HepG2 (cell line): ENCODE data around the gene LYSMD1. TPM values are rescaled to one million over a fixed set of nuclear protein-coding genes. Genes with fewer than 3 reads are reported as not detected.

ENCODE experiments used
- ATAC-seq: fragments of 200-7000 bp; cut with Tn5 transposase; 3 replicates; pipeline ENCODE4 v1.9.1; 2020; ENCODE audit warnings: mild to moderate bottlenecking, moderate library complexity
- BruUV-seq: library from RNA; stranded (reverse); fragments of 400-500 nt; replicated peaks from 2 replicates; lab custom pipeline; 2021; lab: Mats Ljungman, UMichigan
- CTCF ChIA-PET: fragments of 300-600 bp; formaldehyde crosslinking; extraction: SDS; loops from one replicate; lab custom pipeline; 2021; ENCODE audit warnings: low total read pairs, inconsistent platforms, low intra/inter-chr PET ratio; lab: Yijun Ruan, JAX
- POLR2A ChIA-PET: fragments of 350-600 bp; sonication (Branson Sonifier 250); formaldehyde crosslinking; loops from one replicate; lab custom pipeline; 2020; ENCODE audit warnings: antibody characterized with exemption, inconsistent platforms; lab: Yijun Ruan, JAX
- DNase-seq: peaks from one replicate; pipeline ENCODE4 v3.0.0-alpha.2; 2015; ENCODE audit warnings: low spot score
- FAIRE-seq: peaks from 3 replicates; lab custom pipeline; 2011; peaks lifted over from hg19 to GRCh38; lab: Jason Lieb, UNC
- H2AFZ ChIP-seq: one replicate; pipeline ENCODE4 v1.6.1; 2011; ENCODE audit warnings: low read length, inconsistent platforms
- H3K27ac ChIP-seq: fragments of 300-600 bp; 3 replicates; pipeline ENCODE4 v1.8.0; 2011; ENCODE audit warnings: mixed run types, mild to moderate bottlenecking, mixed read lengths, low read length, inconsistent platforms; ENCODE audit not compliant: insufficient read depth; ENCODE audit errors: extremely low read length
- H3K27me3 ChIP-seq, 2 experiments: fragments of 200-600 bp in 1 of 2; 2 replicates in 1 of 2; 3 replicates in 1 of 2; pipeline versions ENCODE4 v1.6.0 to v1.8.0; 2011; ENCODE audit warnings: low read length in 2 of 2, mild to moderate bottlenecking in 2 of 2, moderate library complexity in 2 of 2, inconsistent platforms in 1 of 2; ENCODE audit not compliant: insufficient read depth in 2 of 2, control insufficient read depth in 1 of 2
- H3K36me3 ChIP-seq, 2 experiments: fragments of 200-600 bp in 1 of 2; replicated peaks in 1 of 2; 2 replicates in 1 of 2; 3 replicates in 1 of 2; pipeline versions ENCODE4 v1.5.1 to v1.8.0; 2011; ENCODE audit warnings: low read length in 2 of 2, inconsistent platforms in 1 of 2; ENCODE audit not compliant: insufficient read depth in 2 of 2, control insufficient read depth in 1 of 2
- H3K4me1 ChIP-seq: 2 replicates; pipeline ENCODE4 v1.5.1; 2012; ENCODE audit warnings: low read length, inconsistent platforms; ENCODE audit not compliant: insufficient read depth
- H3K4me2 ChIP-seq: 2 replicates; pipeline ENCODE4 v1.6.0; 2011; ENCODE audit warnings: low read depth, low read length, inconsistent platforms
- H3K4me3 ChIP-seq, 3 experiments: fragments of 200-600 bp in 1 of 3; sonication (generic), shearing (Covaris generic) in 1 of 3; replicated peaks in 1 of 3; 2 replicates each; pipeline ENCODE4 v1.5.1; 2011 to 2016; ENCODE audit warnings: low read length in 3 of 3, inconsistent platforms in 2 of 3, low read depth in 2 of 3, mild to moderate bottlenecking in 2 of 3, control low read depth in 1 of 3, mixed read lengths in 1 of 3; ENCODE audit not compliant: insufficient read depth in 1 of 3
- H3K79me2 ChIP-seq: one replicate; pipeline ENCODE4 v1.6.1; 2011; ENCODE audit warnings: low read length, inconsistent platforms; ENCODE audit not compliant: insufficient read depth
- H3K9ac ChIP-seq: 2 replicates; pipeline ENCODE4 v1.6.0; 2011; ENCODE audit warnings: mild to moderate bottlenecking, low read depth, low read length, inconsistent platforms; ENCODE audit not compliant: insufficient read depth
- H3K9me3 ChIP-seq: 2 replicates; pipeline ENCODE4 v1.5.1; 2012; ENCODE audit warnings: mild to moderate bottlenecking, low read length
- H4K20me1 ChIP-seq: 2 replicates; pipeline ENCODE4 v1.6.0; 2011; ENCODE audit warnings: inconsistent platforms, mild to moderate bottlenecking, low read length, moderate library complexity; ENCODE audit not compliant: insufficient read depth
- ARNTL ChIP-seq: sonication (generic); formaldehyde crosslinking; IDR thresholded peaks from 2 replicates; pipeline ENCODE4 v1.4.0; 2020; ENCODE audit warnings: mild to moderate bottlenecking, missing genetic modification reagents
- BORCS8-MEF2B ChIP-seq: sonication (generic); formaldehyde crosslinking; IDR thresholded peaks from 2 replicates; pipeline ENCODE4 v1.8.0; 2022; ENCODE audit warnings: mild to moderate bottlenecking, missing genetic modification reagents
- EP300 ChIP-seq, 3 experiments: sonication (generic) in 1 of 3; formaldehyde crosslinking in 1 of 3; IDR thresholded peaks; 2 replicates each; pipeline versions ENCODE4 v1.5.1 to v1.6.1; 2011 to 2020; ENCODE audit warnings: low read depth in 2 of 3, low read length in 2 of 3, borderline replicate concordance in 1 of 3, improper control_type of control experiment in 1 of 3, mild to moderate bottlenecking in 1 of 3, missing genetic modification reagents in 1 of 3, moderate library complexity in 1 of 3
- GTF3A ChIP-seq: sonication (generic); formaldehyde crosslinking; conservative IDR thresholded peaks from 2 replicates; pipeline ENCODE4 v1.4.0; 2020; ENCODE audit warnings: mild to moderate bottlenecking, missing genetic modification reagents
- HOXA3 ChIP-seq: sonication (generic); formaldehyde crosslinking; IDR thresholded peaks from 2 replicates; pipeline ENCODE4 v1.5.0; 2020; ENCODE audit warnings: missing genetic modification reagents
- MBD4 ChIP-seq: IDR thresholded peaks from 2 replicates; pipeline ENCODE4 v1.6.1; 2012; ENCODE audit warnings: low read length, inconsistent platforms, borderline replicate concordance
- STAT5B ChIP-seq: sonication (generic); formaldehyde crosslinking; IDR thresholded peaks from 2 replicates; pipeline ENCODE4 v1.4.0; 2020; ENCODE audit warnings: missing genetic modification reagents
- ZBTB38 ChIP-seq: sonication (generic); formaldehyde crosslinking; IDR thresholded peaks from 2 replicates; pipeline ENCODE4 v1.5.1; 2020; ENCODE audit warnings: mild to moderate bottlenecking, missing genetic modification reagents
- ZFP36 ChIP-seq: fragments of 150-350 bp; IDR thresholded peaks from 2 replicates; pipeline ENCODE4 v1.6.1; 2018; ENCODE audit warnings: borderline replicate concordance, low read length, low read depth; ENCODE audit not compliant: partially characterized antibody
- ZNF260 ChIP-seq: sonication (generic); formaldehyde crosslinking; IDR thresholded peaks from 2 replicates; pipeline ENCODE4 v1.4.0; 2020; ENCODE audit warnings: missing genetic modification reagents, low read depth, mild to moderate bottlenecking, borderline replicate concordance
- ZSCAN25 ChIP-seq: sonication (generic); formaldehyde crosslinking; IDR thresholded peaks from 2 replicates; pipeline ENCODE4 v1.8.0; 2022; ENCODE audit warnings: mild to moderate bottlenecking, missing genetic modification reagents
- ZSCAN31 ChIP-seq: sonication (generic); formaldehyde crosslinking; IDR thresholded peaks from 2 replicates; pipeline ENCODE4 v1.5.0; 2020; ENCODE audit warnings: low read depth, mild to moderate bottlenecking, missing genetic modification reagents
- WGBS: methylation state at CpG from one replicate; pipeline ENCODE4 v1.1.6; 2017; ENCODE audit warnings: low lambda C conversion rate; 5-methylcytosine and 5-hydroxymethylcytosine counted together
- in situ Hi-C: cut with HindIII; loops from 2 replicates; pipeline ENCODE4 v1.10.0; 2017; ENCODE audit warnings: low pct_unique_long_range_greater_than_20kb; ENCODE audit not compliant: extremely low pct_ligation_motif_present
- intact Hi-C: fragments of 100-400 bp; cut with micrococcal nuclease; formaldehyde crosslinking; loops from one replicate; pipeline ENCODE4 v1.10.0; 2022; ENCODE audit not compliant: unreplicated experiment
- polyA plus RNA-seq, 8 experiments: library from polyadenylated mRNA; depleted of rRNA in 3 of 8; stranded (reverse) in 7 of 8; unstranded in 1 of 8; fragments of >200 nt; fragmentation: Illumina TruSeq in 4 of 8; extraction: Trizol in 4 of 8; gene quantifications; 2 replicates each; pipeline versions ENCODE4 v1.2.1 to v1.2.3, GENCODE V29; 2011 to 2016; ENCODE audit warnings: low read depth in 4 of 8, missing spikeins in 1 of 8, mixed read lengths in 1 of 8; ENCODE audit not compliant: insufficient read depth in 1 of 8
- total RNA-seq, 5 experiments: library from RNA; depleted of rRNA; stranded (reverse); fragments of >200 nt; fragmentation: Illumina TruSeq; extraction: Trizol; gene quantifications; 2 replicates each; pipeline ENCODE4 v1.2.3, GENCODE V29; 2016; ENCODE audit warnings: low read depth in 1 of 5
- TF ChIP-seq, protein P1 (sequence below): sonication (generic); formaldehyde crosslinking; IDR thresholded peaks from 2 replicates; pipeline ENCODE4 v1.5.1; 2020; ENCODE audit warnings: missing genetic modification reagents, mild to moderate bottlenecking, borderline replicate concordance
- TF ChIP-seq, protein P2 (sequence below): sonication (generic); formaldehyde crosslinking; IDR thresholded peaks from 2 replicates; pipeline ENCODE4 v1.4.0; 2020; ENCODE audit warnings: missing genetic modification reagents
- TF ChIP-seq, protein P3 (sequence below): sonication (generic); formaldehyde crosslinking; IDR thresholded peaks from 2 replicates; pipeline ENCODE4 v1.8.1; 2023; ENCODE audit warnings: mild to moderate bottlenecking, missing genetic modification reagents, borderline replicate concordance
- TF ChIP-seq, protein P4 (sequence below): sonication (generic); formaldehyde crosslinking; IDR thresholded peaks from 2 replicates; pipeline ENCODE4 v1.5.1; 2020; ENCODE audit warnings: mild to moderate bottlenecking, missing genetic modification reagents

LYSMD1 gene
- total and polyA plus RNA-seq, 2 of the 13 experiments (the other 11 are each of a cell fraction or from before 2014, with no cell fraction given) = 3.8 to 4.8 TPM

DNA sequence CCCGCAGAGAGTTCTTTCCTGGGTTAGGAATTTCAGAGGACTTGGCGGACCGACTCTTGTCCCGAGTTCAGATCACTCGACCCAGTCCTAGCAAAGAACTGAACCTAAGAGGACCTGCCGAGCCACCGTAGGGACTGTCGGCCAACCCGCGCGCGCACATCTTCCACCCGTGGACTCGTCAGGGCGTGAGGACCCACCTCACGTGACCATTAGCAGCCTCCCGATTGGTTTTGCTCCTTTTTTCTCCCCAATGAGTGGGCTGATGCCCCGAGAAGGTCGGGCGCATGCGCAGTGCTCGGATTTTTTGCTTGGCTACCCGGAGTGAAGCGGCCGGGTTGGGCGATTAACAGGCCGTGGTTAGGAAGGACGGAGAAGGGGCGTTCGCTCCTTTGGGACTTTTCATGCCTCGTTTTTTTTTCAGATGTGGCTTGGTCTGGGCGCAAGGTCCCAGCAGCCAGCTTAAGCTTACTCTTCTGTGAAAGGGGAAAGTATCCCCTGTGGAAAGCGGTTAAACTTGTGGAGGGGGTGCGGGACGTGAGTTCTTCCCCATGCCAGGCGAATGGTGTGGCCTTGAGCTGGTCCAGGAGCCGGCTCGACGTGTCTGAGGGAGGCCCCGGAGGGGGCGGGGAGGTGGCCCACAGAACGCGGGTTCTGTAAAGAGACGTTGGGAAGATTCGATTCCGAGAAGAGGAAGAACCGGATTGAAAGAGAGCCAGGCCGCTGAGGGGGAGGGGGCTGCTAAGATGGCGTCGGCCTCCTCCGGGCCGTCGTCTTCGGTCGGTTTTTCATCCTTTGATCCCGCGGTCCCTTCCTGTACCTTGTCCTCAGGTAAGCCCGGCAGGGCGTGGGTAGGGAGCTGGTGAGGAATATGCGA is 32.8 kb upstream of the LYSMD1 start, which contains the start of gene PIP5K1A:
PIP5K1A (plus strand) TSS at position 299 of the 874 bp plus-strand sequence; CDS start at position 744, 445 bp downstream.
- H3K79me2 ChIP-seq = peaks cover 45% of the 10 kb centered on the region
- H3K4me3 ChIP-seq = peak within 1 kb of the TSS; percentile 87 to 95 (median 94)
- H3K9me3 ChIP-seq = no peaks in the 10 kb centered on the region
- under 1% methylated on average over 43 of the region's 60 CpGs for WGBS
- peaks cover 18% of the 10 kb centered on the region for H4K20me1 ChIP-seq
- peak within 1 kb of the TSS; percentile 93 for H3K27ac ChIP-seq
- ChIA-PET CTCF (no interaction called here), POLR2A (interaction anchor here (0.7 to 4.0 kb wide), 6 partner anchors 9 to 457 kb away, joined by 3 to 12 read pairs (median 5); partner anchors contain the start of genes LYSMD1, PI4KB, PSMD4 and SCNM1)
- intact Hi-C loops (loop anchor here (1.0 to 5.0 kb wide), 2 partner anchors 83 to 149 kb away; partner anchors contain the start of gene RFX5), in situ Hi-C loops (no loop called here)
- ATAC-seq (peak; percentile 76), DNase-seq (peak; percentile 97), FAIRE-seq (peak; percentile 87)
- no peaks in the 10 kb centered on the region; a peak in 1 of 5 replicates for H3K27me3 ChIP-seq
- TSS peak; percentile 62 for BruUV-seq
- H3K4me1 ChIP-seq = peaks cover 34% of the 10 kb centered on the region
- H3K9ac ChIP-seq = peak within 1 kb of the TSS; percentile 89
- peaks cover 3 to 14% of the 10 kb centered on the region in 2 experiments; a peak in 4 of 5 replicates for H3K36me3 ChIP-seq
- H3K4me2 ChIP-seq = peak within 1 kb of the TSS; percentile 87
- no peak within 1 kb of the TSS for H2AFZ ChIP-seq
- TF ChIP-seq ZFP36 = no peak
- TF ChIP-seq, protein P1, sequence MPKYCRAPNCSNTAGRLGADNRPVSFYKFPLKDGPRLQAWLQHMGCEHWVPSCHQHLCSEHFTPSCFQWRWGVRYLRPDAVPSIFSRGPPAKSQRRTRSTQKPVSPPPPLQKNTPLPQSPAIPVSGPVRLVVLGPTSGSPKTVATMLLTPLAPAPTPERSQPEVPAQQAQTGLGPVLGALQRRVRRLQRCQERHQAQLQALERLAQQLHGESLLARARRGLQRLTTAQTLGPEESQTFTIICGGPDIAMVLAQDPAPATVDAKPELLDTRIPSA (CRISPR knock-in tag) = no peak
- TF ChIP-seq ARNTL (CRISPR knock-in tag) = 0 out of 2 replicates have a peak, but pooled peaks have one; percentile 17
- TF ChIP-seq, protein P2, sequence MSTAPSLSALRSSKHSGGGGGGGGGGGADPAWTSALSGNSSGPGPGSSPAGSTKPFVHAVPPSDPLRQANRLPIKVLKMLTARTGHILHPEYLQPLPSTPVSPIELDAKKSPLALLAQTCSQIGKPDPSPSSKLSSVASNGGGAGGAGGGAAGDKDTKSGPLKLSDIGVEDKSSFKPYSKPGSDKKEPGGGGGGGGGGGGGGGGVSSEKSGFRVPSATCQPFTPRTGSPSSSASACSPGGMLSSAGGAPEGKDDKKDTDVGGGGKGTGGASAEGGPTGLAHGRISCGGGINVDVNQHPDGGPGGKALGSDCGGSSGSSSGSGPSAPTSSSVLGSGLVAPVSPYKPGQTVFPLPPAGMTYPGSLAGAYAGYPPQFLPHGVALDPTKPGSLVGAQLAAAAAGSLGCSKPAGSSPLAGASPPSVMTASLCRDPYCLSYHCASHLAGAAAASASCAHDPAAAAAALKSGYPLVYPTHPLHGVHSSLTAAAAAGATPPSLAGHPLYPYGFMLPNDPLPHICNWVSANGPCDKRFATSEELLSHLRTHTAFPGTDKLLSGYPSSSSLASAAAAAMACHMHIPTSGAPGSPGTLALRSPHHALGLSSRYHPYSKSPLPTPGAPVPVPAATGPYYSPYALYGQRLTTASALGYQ = no peak
- peak; percentile 79 for TF ChIP-seq HOXA3 (CRISPR knock-in tag)
- TF ChIP-seq GTF3A = 0 out of 2 replicates have a peak, but pooled peaks have one; percentile 20
- TF ChIP-seq, protein P3, sequence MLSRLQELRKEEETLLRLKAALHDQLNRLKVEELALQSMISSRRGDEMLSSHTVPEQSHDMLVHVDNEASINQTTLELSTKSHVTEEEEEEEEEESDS (CRISPR knock-in tag) = 0 out of 2 replicates have a peak, but pooled peaks have one; percentile 43
- no peak for TF ChIP-seq ZBTB38 (CRISPR knock-in tag)
- TF ChIP-seq EP300 (IDR thresholded peaks at IDR 0.05; ENCODE audit: low read depth in 2 of 2, low read length in 2 of 2) = no peak
- no peak for TF ChIP-seq EP300 (CRISPR knock-in tag; IDR thresholded peaks at IDR 0.05; ENCODE audit: borderline replicate concordance)
- TF ChIP-seq MBD4 = no peak
- TF ChIP-seq, protein P4, sequence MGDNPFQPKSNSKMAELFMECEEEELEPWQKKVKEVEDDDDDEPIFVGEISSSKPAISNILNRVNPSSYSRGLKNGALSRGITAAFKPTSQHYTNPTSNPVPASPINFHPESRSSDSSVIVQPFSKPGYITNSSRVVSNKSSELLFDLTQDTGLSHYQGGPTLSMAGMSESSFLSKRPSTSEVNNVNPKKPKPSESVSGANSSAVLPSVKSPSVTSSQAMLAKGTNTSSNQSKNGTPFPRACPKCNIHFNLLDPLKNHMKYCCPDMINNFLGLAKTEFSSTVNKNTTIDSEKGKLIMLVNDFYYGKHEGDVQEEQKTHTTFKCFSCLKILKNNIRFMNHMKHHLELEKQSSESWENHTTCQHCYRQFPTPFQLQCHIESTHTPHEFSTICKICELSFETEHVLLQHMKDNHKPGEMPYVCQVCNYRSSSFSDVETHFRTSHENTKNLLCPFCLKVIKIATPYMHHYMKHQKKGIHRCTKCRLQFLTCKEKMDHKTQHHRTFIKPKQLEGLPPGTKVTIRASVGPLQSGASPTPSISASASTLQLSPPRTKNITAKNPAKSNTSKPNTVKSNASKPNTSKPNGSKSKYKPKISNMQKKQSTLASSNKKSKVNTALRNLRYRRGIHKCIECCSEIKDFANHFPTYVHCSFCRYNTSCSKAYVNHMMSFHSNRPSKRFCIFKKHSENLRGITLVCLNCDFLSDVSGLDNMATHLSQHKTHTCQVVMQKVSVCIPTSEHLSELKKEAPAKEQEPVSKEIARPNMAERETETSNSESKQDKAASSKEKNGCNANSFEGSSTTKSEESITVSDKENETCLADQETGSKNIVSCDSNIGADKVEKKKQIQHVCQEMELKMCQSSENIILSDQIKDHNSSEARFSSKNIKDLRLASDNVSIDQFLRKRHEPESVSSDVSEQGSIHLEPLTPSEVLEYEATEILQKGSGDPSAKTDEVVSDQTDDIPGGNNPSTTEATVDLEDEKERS (CRISPR knock-in tag) = no peak
- TF ChIP-seq ZNF260 (CRISPR knock-in tag) = no peak
- TF ChIP-seq ZSCAN25 (CRISPR knock-in tag) = peak; percentile 54; the same call in 1 of the 2 replicates
- TF ChIP-seq ZSCAN31 (CRISPR knock-in tag) = peak; percentile 48; the same call in 1 of the 2 replicates
- no peak for TF ChIP-seq STAT5B
- 0 out of 2 replicates have a peak, but pooled peaks have one; percentile 40 for TF ChIP-seq BORCS8-MEF2B
